ENCODE measurements around the gene AHCTF1. TPM values are rescaled to one million over a fixed set of nuclear protein-coding genes. Genes with fewer than 3 reads are reported as not detected.

Gene AHCTF1
- polyA plus RNA-seq, 4 donors, result 48.9 to 65.2 (median 54.1) TPM

Other genes with a start within 250 kb of the AHCTF1 start
- 10 to 100 TPM; 57.8 to 63.3 (median 58.0) TPM for gene SCCPDH, start 207.5 kb downstream of the AHCTF1 start, polyA plus RNA-seq (ENCODE audit: insufficient read length in 4 of 4)
- gene ZNF695, start 76.1 kb upstream of the AHCTF1 start, polyA plus RNA-seq (ENCODE audit: insufficient read length in 4 of 4), result 1 to 10 TPM; 3.8 to 4.7 (median 3.9) TPM
- gene ZNF670, start 146.9 kb upstream of the AHCTF1 start, polyA plus RNA-seq (ENCODE audit: insufficient read length in 4 of 4), result 10 to 100 TPM in 2 of 4 donors, 1 to 10 TPM in 2; 7.7 to 10.4 (median 9.8) TPM
- gene ZNF669, start 172.4 kb upstream of the AHCTF1 start, polyA plus RNA-seq (ENCODE audit: insufficient read length in 4 of 4), result 10 to 100 TPM; 14.1 to 16.1 (median 14.3) TPM
- gene ZNF124, start 240.1 kb upstream of the AHCTF1 start, polyA plus RNA-seq (ENCODE audit: insufficient read length in 4 of 4), result 10 to 100 TPM; 21.8 to 32.0 (median 27.8) TPM